H1 (cell line): ENCODE measurements around the gene LRRC14B.
"Not testable (repeated sequence)": the region's sequence is repeated elsewhere in the genome, so short reads cannot be mapped to it uniquely, and the experiment has no call there.

Source experiments
- BRCA1 ChIP-seq: IDR thresholded peaks from 2 replicates; pipeline ENCODE4 v1.6.1; 2012; ENCODE audit warnings: low read depth, low read length, improper control_type of control experiment
- CEBPB ChIP-seq: IDR thresholded peaks from 2 replicates; pipeline ENCODE4 v1.6.1; 2012; ENCODE audit warnings: low read depth, low read length
- CREB1 ChIP-seq: IDR thresholded peaks from 2 replicates; pipeline ENCODE4 v1.6.1; 2012; ENCODE audit warnings: inconsistent platforms
- CTCF ChIP-seq, 3 experiments: IDR thresholded peaks; 1 replicate in 2 of 3; 2 replicates in 1 of 3; pipeline versions ENCODE4 v1.5.1 to v1.6.1; 2011; ENCODE audit warnings: low read length in 3 of 3, mild to moderate bottlenecking in 3 of 3, inconsistent platforms in 2 of 3, low read depth in 1 of 3, moderate library complexity in 1 of 3; ENCODE audit not compliant: insufficient read depth in 1 of 3; ENCODE audit errors: control extremely low read depth in 1 of 3
- E2F6 ChIP-seq: IDR thresholded peaks from 2 replicates; pipeline ENCODE4 v1.6.1; 2012; ENCODE audit warnings: inconsistent platforms
- EP300 ChIP-seq, 2 experiments: IDR thresholded peaks; 1 replicate in 1 of 2; 2 replicates in 1 of 2; pipeline ENCODE4 v1.6.1; 2011 to 2012; ENCODE audit warnings: low read depth in 2 of 2, low read length in 2 of 2, mild to moderate bottlenecking in 2 of 2, borderline replicate concordance in 1 of 2, inconsistent platforms in 1 of 2, moderate library complexity in 1 of 2
- POLR2A ChIP-seq, 2 experiments: IDR thresholded peaks; 1 replicate in 1 of 2; 2 replicates in 1 of 2; pipeline ENCODE4 v1.6.1; 2011; ENCODE audit warnings: low read depth in 2 of 2, low read length in 2 of 2, mild to moderate bottlenecking in 2 of 2; ENCODE audit errors: control extremely low read depth in 1 of 2
- POLR2AphosphoS5 ChIP-seq: IDR thresholded peaks from 2 replicates; pipeline ENCODE4 v1.6.1; 2011; ENCODE audit warnings: low read depth, low read length
- POU5F1 ChIP-seq: IDR thresholded peaks from 2 replicates; pipeline ENCODE4 v1.6.1; 2011; ENCODE audit warnings: low read depth, mild to moderate bottlenecking, low read length, moderate library complexity
- RAD21 ChIP-seq, 2 experiments: IDR thresholded peaks in 1 of 2; conservative IDR thresholded peaks in 1 of 2; 2 replicates each; pipeline ENCODE4 v1.6.1; 2011; ENCODE audit warnings: low read depth in 2 of 2, low read length in 2 of 2, improper control_type of control experiment in 1 of 2, inconsistent platforms in 1 of 2, mild to moderate bottlenecking in 1 of 2, moderate library complexity in 1 of 2
- SIN3A ChIP-seq, 2 experiments: IDR thresholded peaks in 1 of 2; conservative IDR thresholded peaks in 1 of 2; 2 replicates each; pipeline ENCODE4 v1.6.1; 2011 to 2012; ENCODE audit warnings: low read length in 2 of 2, improper control_type of control experiment in 1 of 2, low read depth in 1 of 2, mild to moderate bottlenecking in 1 of 2

GRCh38 chr5:164783-165182 is 26.5 kb upstream of the LRRC14B start:
- not testable (repeated sequence) for TF ChIP-seq POU5F1; CEBPB; BRCA1; POLR2AphosphoS5; CTCF (IDR thresholded peaks at IDR 0.05; ENCODE audit: control extremely low read depth in 1 of 3, insufficient read depth in 1 of 3, low read depth in 1 of 3, low read length in 3 of 3); E2F6; RAD21 (IDR thresholded peaks at IDR 0.05 in 1 of 2, conservative IDR thresholded peaks at IDR 0.05 in 1 of 2; ENCODE audit: low read depth in 2 of 2, low read length in 2 of 2); CREB1; EP300 (IDR thresholded peaks at IDR 0.05; ENCODE audit: borderline replicate concordance in 1 of 2, low read depth in 2 of 2, low read length in 2 of 2); SIN3A (conservative IDR thresholded peaks at IDR 0.05 in 1 of 2, IDR thresholded peaks at IDR 0.05 in 1 of 2; ENCODE audit: low read depth in 1 of 2, low read length in 2 of 2); POLR2A (IDR thresholded peaks at IDR 0.05; ENCODE audit: control extremely low read depth in 1 of 2, low read depth in 2 of 2, low read length in 2 of 2)
